GM21515 (cell line): Measurements from ENCODE around the gene NANOGP8.

Experiments used
- ATAC-seq: cut with Tn5 transposase; IDR thresholded peaks from one replicate; pipeline ENCODE4 v1.9.1; 2021; ENCODE audit not compliant: unreplicated experiment

NANOGP8 gene

DNA sequence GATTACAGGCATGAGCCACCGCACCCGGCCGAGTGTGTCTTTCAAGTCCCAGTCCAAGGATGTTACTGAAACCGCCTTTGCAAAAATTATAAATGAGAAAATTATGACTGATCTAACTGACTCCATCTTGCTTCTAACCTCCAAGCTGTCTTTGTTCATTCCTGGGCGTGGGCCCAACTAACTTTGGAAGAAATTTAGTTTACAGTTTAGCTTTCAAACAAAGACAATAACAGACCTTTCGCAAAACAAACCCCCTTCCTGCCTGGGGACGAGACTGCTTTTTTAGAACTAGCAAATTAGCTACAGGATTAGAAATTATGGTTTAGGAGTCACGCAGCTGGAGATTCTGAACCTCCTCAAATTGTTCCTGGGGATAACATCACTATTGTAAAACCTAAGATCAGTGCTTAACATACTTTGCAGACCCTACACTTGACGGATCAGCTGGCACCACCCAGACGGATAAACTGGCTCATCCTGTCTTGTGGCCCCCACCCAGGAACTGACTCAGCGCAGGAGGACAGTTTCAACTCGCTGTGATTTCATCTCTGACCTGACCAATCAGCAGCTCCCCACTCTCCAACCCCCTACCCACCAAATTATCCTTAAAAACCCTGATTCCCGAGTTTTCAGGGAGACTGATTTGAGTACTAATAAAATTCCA is 23.8 kb downstream of the NANOGP8 start:
- ATAC-seq: no peak

DNA sequence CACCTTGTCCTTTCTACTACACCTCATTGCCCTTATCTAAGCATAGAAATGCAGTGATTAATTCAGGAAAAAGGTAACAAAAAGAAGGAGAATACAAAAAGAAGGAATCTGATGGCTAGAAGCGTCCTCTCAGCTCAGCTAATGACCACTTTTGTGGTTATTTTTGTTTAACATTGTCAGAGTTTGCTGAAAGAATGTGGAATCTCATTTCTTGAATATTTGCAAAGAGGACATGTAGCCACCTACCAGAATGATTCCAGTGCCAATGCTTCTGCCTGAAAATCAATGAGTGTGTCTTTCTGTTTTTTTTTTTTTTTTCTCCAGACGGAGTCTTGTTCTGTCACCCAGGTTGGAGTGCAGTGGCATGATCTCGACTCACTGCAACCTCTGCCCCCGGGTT is 24.5 kb downstream of the NANOGP8 start:
- ATAC-seq: no peak

DNA sequence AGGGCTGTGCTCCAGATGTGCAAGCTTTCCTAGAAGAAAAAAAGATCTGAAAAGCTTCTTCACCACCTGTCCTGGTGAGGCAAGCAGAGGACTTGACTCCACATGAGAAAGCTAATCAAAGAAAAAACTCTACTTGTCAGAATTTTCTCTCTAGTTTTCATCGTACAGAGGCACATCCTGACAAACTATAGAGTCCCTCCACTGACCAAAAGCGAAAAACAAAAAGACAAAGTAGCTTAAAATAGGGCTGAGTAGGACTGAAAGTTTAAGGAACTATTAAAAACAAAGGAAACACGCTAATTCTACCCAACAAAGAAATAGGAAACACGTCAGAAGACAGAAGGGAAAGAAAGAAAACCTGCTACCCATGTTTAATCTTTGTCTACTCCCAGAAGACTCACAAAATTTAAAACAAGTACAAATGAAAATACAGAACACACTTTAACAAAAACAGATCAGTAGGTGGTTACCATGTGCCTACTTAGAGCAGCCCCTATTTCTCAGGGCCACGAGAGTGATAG is 26.5 kb downstream of the NANOGP8 start:
- no peak for ATAC-seq

DNA sequence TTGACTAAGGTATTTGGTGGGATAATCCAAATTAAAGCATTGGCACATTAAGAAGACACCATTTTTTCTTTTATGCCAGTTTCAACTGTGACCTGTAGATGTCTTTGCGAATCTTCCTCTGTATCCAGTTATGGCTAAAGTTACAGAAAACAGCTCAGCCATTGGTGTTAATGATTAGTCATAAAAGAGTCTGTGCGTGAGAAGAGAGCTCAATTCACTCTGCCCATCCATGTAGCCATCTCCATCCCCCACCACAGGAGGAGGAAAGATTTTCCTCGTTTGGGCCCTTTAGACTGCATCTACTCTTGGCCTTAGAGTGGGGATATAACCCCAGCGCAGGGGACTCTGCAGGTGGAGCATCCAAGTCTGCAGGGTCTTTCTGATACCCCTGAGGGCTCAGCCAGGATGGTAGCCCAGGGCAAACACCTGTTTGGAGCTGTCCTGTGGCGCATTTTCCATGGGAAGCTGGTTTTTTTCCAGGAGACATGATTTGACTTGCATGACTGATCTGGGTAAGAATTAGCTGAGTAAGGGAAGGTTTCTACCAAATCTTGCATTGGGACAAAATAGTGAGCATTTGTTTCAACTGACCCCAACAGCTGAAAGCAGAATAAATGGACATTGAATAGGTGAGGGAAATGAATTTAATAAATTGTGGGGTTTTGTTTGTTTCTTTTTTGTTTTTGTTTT is 29.5 kb downstream of the NANOGP8 start:
- no peak for ATAC-seq

DNA sequence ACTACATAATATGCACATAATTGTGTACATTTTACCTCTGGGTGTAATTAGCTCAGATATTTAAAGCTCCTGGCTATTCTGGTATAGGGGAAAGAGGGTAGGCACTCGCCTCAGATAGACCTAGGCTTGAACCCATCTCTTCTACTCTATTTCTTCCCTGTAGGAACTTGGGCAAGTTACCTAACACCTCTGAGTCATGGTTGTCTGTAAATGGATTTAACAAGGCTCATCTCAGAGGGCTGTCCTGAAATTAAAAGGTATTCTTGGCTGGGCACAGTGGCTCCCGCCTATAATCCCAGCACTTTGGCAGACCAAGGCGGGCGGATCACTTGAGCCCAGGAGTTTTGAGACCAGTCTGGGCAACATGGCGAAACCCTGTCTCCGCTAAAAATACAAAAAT is 30.7 kb downstream of the NANOGP8 start:
- ATAC-seq: no peak

DNA sequence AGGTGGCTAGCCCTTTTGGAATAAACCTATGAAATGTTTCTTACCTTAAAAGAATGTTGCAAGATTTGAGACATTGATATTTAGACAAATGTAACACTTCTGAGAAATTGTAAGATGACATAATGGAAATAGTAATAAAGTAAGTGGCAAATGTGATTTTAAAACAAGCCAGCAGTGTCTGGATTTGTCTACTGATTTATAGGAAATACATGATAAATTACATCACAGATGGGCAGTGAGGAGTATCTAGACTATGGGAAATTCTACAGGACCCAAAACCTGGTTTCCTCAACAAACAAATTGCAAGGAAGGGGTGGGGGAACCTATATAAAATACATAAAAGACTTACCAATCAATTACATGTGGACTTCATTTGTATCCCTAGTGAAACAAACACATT is 37.1 kb downstream of the NANOGP8 start:
- no peak for ATAC-seq

DNA sequence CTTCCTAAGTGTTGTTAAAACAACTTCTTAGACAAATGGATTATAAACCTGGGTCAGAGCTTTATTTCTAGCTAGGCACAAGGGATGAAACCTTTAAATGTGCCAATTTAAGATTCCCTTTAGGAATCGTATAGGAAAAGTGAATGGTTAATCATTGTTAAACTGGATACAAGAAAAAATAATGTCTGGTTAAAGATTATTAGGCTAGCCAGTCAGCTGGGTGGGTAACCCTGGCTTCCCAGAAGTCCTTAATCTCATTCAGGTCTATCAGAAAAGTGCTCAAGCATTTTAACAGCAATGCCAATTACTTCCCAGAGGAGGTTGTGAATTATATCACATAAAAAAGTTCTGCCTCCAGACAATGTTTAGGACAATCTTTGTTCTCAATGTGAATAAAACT is 37.6 kb downstream of the NANOGP8 start:
- ATAC-seq: no peak

DNA sequence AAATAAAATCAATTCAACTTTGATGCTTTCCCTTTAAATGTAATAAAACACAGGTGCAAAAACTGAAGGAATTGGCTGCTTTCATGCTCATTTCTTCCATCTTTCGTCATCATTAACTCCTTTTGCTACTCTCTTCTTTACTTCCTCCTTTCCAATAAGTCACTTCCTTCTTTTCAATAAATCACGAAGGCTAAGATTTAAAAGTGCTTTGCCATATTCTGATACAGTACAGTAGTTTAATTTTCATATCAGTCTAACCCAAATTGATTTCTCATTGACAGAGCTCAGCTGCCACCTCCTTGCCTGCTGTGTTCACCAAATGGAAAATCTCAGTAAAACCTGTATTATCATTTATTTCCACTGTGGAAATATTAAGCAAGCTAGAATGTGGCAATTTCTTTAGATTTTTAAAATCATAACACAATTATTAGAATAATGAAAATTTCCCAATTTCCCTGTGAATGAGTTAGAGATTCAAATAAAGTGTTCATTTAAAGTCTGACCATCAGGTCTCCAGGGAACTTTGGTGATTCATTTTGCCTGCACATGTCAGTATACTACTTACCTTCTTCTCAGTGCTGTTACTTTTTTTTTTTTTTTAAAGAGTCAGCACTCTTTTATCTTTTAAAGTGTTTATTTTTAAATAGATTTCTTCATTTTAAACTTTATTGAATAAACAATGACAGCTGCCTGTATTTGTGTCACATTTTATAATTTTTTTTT is 41.6 kb downstream of the NANOGP8 start:
- ATAC-seq: no peak

DNA sequence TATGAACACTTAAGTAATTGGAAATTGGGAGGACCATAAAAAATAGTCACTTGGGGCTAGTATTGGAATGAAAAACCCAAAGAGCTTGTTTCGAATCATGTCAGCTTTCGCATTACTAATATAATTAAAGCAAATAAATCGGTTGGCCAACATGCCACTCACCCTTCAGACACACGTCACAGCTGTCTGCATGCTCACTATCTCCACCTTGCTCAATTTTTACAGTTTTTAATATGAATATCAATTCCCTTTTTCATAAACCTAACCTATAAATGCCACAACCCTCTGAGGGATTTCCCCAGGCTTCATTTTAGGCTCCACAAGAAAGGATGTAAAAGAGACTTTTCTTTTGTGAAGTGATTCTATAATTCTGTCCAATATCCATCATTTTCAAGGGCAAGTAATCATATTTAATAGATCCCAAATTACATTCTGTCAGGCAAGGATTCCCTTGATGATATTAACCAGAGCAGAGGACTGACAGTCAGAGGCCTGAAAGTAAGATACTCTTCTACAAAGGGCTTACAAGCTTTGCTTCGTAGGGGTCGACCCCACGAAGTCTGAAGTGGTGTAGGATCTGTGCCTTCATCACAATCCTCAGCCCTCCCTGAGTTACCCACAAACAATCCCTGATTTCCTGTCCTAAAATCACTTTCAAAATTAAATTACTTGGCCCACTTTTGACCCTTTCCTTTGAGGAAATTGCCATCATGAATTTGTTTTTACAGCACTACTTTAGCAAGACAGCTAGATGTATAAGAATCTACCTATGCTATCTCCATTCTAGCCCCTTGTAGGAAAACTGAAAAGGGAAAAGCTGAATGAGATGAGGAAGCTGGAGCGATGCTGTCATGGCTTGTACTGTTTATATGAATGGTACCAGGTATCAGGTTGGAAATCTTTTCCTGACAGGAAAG is 44.5 kb downstream of the NANOGP8 start:
- ATAC-seq: no peak

DNA sequence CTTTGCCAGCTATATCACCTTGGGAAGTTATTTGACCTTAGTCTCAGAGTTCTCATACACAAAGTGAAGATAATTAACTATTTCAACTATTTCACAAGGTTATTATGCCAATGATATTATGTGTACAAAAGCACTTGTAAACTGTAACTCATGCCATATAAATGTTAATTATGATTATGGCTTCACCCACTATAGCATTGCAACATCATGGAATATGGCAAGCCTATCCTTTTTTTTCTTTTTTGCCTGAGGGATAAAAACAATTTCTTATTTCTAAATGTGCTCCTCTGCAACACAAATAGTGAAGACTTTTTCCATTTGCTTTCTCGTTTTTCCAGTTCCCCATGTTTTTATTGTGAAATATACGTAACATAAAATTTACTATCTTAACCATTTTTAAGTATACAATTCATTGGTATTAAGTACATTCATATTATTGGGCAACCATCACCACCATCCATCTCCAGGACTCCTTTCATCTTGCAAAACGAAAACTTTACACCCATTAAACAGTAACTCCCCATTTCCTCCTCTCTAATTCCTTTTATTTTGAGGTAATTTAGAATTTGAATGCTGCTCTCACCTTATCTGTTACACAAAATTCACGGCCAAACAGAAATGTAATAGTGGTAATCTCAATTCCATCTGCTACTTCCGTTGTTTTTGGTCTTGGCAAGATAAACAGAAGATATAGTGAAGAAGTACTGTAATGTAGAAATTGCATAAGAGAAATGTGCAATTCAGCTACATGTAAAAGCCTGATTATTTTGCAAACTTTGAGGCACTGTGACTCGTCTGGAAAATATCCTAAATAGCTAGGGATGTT is 46.3 kb downstream of the NANOGP8 start:
- ATAC-seq: no peak
